GM19468 (cell line): ENCODE results near the gene ANO2.
"Not testable (repeated sequence)": the region's sequence is repeated elsewhere in the genome, so short reads cannot be mapped to it uniquely, and the experiment has no call there.

ENCODE experiments used
- ATAC-seq: cut with Tn5 transposase; IDR thresholded peaks from one replicate; pipeline ENCODE4 v1.9.1; 2021; ENCODE audit warnings: mild to moderate bottlenecking, moderate library complexity, moderate number of reproducible peaks; ENCODE audit not compliant: unreplicated experiment; ENCODE audit errors: extremely low read depth

Gene ANO2

GRCh38 chr12:5861416-5861815 lies 83.6 kb downstream of the ANO2 start:
- no peak for ATAC-seq

- no peak for ATAC-seq
Observed at GRCh38 chr12:5856692-5857091, 88.4 kb downstream of the ANO2 start.

GRCh38 chr12:5846950-5847349 lies 98.1 kb downstream of the ANO2 start:
- ATAC-seq: no peak

DNA sequence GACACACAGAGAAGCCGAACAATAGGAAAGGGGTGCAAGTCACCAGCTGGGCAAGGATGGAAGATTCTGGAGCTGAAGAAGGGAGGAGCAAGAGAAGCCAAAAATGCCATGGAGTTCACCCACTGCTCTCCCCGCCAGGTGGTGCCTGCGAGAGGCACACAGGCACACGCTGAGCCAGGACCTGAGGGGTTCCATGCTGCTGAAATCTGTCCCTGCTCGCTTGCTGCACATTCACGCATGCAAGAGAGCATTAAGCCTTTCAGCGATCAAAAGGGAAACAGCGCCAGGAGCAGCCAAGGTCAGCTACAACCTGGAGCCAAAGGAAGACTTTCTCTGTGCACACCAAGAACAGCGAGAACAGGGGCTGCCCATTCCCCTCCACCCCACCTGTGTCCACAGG lies 104.1 kb downstream of the ANO2 start:
- ATAC-seq: no peak

- ATAC-seq: no peak
Observed at GRCh38 chr12:5830111-5830510, 114.9 kb downstream of the ANO2 start.

GRCh38 chr12:5827591-5827990 lies 117.5 kb downstream of the ANO2 start:
- no peak for ATAC-seq

DNA sequence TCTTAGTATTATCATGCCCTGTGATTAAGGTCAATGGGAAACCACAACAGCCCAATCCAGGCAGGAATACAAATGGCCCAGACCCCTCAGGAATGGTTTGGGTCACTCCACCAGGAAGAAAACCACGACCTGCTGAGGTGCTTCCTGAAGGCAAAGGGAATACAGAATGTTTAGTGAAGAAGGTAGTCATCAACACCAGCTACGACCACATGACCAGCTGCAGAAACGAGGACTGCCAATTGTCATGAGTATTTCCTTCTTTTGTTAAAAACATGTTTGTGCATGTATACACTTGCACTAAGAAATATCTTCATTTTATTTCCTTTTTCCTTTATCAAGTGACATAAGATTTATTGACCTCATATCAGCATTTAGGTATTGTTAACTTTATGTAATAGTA lies 119.3 kb downstream of the ANO2 start:
- ATAC-seq: not testable (repeated sequence)

- not testable (repeated sequence) for ATAC-seq
Observed at GRCh38 chr12:5818877-5819276, 126.2 kb downstream of the ANO2 start.

DNA sequence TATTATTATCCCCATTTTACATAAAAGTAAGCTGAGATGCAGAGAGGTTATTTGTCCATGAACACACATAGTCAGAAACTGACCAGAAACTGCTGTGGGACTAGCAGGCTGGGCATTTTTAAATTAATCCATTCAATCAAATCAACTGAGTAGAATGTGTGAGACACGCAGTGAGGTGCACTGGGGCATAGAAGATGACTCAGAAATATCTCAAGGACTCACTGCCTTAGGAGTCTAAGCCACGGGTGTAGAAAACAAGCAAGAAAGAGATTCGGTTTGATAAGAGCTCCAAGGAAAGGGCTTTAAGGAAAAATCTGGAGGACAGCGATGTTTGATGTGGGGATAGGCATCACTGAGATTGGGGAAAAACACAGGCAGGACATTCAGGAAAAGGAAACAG lies 127.8 kb downstream of the ANO2 start:
- no peak for ATAC-seq

- ATAC-seq: no peak
Observed at GRCh38 chr12:5809586-5809985, 135.5 kb downstream of the ANO2 start.

DNA sequence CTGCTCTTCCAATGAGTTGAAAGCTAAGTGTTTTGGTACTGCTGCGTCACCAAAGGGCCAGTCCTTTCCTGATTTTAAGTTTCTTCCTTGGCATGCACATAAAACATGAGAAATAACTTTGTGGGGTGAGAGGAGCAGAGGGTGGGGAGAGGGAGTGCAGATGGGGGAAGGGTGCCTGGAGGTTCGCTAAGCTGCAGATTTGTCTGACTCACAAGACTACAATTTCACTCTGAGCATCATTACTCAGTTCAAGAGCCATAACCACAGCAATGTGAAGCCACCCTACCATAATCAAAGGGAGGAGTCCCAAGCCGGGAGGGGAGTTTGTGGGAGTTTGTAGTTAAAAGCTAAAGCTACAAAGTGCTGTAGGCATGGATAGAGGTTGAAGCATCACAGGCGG lies 136.1 kb downstream of the ANO2 start:
- ATAC-seq: no peak

- no peak for ATAC-seq
Observed at GRCh38 chr12:5807514-5808219, 137.4 kb downstream of the ANO2 start.

DNA sequence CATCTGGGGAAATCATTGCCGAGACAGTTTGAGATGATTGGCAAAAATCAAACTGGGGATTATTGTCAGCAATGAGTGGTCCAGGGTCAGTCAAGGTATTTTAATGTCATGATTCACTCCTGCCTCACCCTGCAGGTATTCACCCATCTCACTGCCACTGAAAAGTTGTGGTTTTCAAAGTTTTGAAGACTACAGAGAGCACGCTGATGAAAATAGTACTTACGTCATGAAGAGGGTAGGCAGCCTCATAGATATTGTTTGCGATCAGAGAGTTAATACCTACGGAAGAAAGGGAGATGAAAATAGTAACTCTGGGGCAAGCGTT lies 138.0 kb downstream of the ANO2 start:
- no peak for ATAC-seq

DNA sequence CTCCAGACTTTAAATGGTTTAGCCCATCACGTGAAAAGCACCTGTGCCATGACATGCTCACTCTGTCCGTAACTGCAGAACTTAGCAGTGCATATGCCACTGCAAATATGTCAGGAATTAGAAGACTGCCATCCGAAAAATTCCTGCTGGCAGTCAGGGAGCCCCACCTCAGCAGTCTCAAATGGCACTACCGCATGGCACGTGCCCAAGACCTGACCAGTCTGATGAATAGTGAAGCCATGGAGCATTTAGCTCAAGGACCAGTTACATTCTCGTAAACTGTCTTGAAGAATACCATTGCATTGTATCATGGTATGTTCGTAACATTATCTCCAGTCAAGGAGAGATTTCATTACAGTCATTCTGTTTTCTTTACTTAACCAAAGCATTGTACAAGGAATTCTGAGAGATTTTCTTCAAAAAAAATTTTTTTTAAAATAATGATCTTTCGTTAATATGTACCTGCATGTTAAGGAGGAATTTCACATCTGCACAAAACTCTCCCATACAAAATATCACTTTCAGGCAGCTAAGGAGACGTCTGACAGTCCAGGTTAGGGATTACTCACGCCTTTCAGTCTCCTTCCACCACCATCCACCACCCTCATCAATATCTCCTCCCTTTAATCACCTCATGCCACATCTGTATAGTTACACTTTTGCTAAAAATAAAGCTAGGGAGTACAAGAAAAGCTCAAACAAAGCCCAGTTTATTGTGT lies 138.5 kb downstream of the ANO2 start:
- no peak for ATAC-seq

GRCh38 chr12:5803532-5803931 lies 141.5 kb downstream of the ANO2 start:
- no peak for ATAC-seq

- no peak for ATAC-seq
Observed at GRCh38 chr12:5798242-5799015, 146.6 kb downstream of the ANO2 start.

DNA sequence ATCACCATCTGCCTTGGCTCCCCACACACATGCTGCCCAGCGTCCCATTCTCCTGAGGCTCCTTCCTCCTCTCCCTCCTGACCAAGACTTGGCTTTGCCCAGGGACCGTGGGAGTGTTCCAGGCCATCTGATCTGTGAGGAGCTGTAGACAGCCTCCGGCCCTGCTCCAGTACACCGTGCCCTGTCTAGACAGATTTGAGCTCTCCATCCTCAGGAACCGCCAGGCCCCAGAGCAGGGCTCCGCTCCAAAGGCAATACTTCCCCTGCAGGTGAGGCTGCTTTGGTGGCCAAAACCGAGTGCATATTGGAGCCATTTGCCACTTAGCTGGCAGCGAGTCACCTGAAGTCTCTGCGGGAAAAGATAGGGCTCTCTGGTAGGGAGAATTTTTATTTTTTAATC lies 147.4 kb downstream of the ANO2 start:
- no peak for ATAC-seq

- no peak for ATAC-seq
Observed at GRCh38 chr12:5796959-5797225, 148.2 kb downstream of the ANO2 start.

- ATAC-seq: no peak
Observed at GRCh38 chr12:5796171-5796958, 148.7 kb downstream of the ANO2 start.

- ATAC-seq: no peak
Observed at GRCh38 chr12:5794156-5794555, 150.9 kb downstream of the ANO2 start.

DNA sequence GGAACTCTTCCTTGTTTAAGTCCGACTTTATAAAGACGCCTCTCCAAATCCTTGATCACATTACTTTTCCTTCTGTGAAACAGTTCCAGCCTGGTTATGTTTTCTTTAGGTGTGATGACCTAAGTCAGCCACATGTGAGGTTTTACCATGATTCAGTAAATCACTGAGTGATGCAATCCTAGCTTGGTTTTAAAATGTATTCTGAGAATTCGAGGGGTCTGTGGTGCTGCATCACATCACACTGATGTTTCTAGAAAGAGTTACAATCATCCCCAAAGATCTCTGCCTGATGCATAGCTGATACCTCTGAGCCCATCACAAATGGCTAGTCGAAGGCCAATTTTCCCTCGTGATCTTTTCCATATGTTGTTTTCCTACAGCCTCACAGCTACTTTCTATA lies 152.7 kb downstream of the ANO2 start:
- ATAC-seq: no peak
